Peyer's patch (tissue), 4 donors: ENCODE results near the gene CDC7.

Source experiments
- POLR2A ChIP-seq, 2 donors: fragments of 450-650 bp; IDR thresholded peaks; one replicate each; pipeline ENCODE4 v1.5.1; 2017; ENCODE audit warnings: antibody characterized with exemption in 2 of 2, mild to moderate bottlenecking in 2 of 2, moderate library complexity in 2 of 2
- TF ChIP-seq, protein P1 (sequence below), 6 experiments: fragments of 450-650 bp in 4 of 6; fragments of 200-600 bp in 2 of 6; sonication (generic) in 1 of 6; IDR thresholded peaks; one replicate each; pipeline ENCODE4 v1.5.1; 2017 to 2019; ENCODE audit warnings: antibody characterized with exemption in 6 of 6, mild to moderate bottlenecking in 3 of 6, moderate library complexity in 1 of 6

DNA sequence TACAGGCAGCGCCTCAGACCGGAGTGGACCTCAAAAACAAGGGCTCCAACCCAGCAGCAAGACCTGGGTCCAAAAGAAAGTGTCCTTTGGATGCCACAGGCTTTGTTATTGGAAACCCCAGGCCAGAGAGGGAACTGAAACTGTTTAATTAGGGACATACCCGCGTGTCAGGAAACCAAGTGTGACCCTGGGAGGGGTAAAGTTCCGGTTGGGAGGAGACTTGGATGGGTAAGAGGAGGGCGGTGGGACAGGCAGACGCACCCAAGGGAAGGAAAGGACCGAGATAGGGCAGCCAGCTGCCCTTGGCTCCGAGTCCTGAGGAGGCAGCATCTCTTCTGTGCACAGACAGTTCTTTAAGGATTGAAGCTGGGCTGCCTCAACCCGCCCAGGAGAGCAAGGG, 71.4 kb downstream of the CDC7 start:
- TF ChIP-seq, protein P1, sequence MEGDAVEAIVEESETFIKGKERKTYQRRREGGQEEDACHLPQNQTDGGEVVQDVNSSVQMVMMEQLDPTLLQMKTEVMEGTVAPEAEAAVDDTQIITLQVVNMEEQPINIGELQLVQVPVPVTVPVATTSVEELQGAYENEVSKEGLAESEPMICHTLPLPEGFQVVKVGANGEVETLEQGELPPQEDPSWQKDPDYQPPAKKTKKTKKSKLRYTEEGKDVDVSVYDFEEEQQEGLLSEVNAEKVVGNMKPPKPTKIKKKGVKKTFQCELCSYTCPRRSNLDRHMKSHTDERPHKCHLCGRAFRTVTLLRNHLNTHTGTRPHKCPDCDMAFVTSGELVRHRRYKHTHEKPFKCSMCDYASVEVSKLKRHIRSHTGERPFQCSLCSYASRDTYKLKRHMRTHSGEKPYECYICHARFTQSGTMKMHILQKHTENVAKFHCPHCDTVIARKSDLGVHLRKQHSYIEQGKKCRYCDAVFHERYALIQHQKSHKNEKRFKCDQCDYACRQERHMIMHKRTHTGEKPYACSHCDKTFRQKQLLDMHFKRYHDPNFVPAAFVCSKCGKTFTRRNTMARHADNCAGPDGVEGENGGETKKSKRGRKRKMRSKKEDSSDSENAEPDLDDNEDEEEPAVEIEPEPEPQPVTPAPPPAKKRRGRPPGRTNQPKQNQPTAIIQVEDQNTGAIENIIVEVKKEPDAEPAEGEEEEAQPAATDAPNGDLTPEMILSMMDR (IDR thresholded peaks at IDR 0.05): no peak
- TF ChIP-seq POLR2A (IDR thresholded peaks at IDR 0.05): no peak
